Erythroblast (primary cell): Measurements from ENCODE around the gene SRRM1.

Experiments used
- GATA1 ChIP-seq: IDR thresholded peaks from 2 replicates; pipeline ENCODE4 v1.6.1; 2011; ENCODE audit warnings: low read depth, mild to moderate bottlenecking, control low read depth, low read length, moderate library complexity
- POLR2A ChIP-seq: IDR thresholded peaks from 2 replicates; pipeline ENCODE4 v1.6.1; 2011; ENCODE audit warnings: mild to moderate bottlenecking, low read length

DNA sequence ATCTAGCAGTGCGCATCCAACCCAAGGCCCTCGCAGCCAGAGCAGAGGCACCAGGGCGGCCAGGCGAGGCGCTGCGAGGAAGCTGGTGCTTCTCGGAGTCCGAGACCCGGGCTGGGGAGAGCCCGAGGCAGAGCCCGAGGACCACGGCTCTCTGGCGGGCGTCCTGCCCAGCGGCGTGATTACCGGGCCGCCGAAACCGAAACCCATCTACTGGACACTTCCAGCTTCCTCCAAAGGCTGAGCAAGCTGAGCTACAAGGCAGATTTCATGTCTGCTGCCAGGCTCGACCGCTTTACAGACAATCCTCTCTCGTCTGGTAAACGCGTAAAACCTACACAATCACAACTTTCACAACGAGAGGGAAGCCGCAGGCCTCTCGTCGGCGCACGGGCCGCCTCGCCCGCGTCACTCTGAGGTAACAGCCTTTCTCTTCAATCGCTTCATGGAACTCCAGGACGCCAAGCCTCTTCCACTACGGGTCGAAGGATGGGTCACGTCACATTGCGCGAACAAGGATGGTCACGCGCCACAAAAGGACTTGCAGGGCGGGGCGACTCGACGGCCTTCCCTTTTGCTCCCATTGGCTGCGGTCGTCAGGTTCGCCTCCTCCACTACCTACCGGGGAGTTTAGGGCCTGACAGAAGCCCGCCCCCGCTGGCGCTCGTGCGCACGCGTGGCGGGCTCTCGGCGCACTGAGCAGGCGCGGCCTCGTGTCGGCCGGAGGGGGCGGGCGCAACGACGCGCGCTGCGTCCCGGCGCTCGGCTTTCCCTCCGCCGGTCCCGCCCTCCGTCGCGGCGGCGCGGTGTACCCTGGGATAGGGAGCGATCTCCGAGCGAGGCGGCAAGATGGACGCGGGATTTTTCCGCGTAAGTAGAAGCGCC lies at the start of gene SRRM1:
- TF ChIP-seq POLR2A, result peak; percentile 99
- no peak for TF ChIP-seq GATA1
